GM10248 (cell line): Measurements from ENCODE around the gene IRF8.

Experiments
- CTCF ChIA-PET: fragments of 300-600 bp; sonication (Branson Sonifier 250); formaldehyde crosslinking; extraction: SDS; loops from one replicate; lab custom pipeline; 2021; ENCODE audit warnings: antibody characterized with exemption; lab: Yijun Ruan, JAX
- POLR2A ChIA-PET: fragments of 350-650 bp; sonication (Branson Sonifier 250); formaldehyde crosslinking; extraction: SDS; loops from one replicate; lab custom pipeline; 2020; ENCODE audit warnings: antibody characterized with exemption; lab: Yijun Ruan, JAX
- DNase-seq: peaks from one replicate; pipeline ENCODE4 v3.0.0; 2012; ENCODE audit errors: extremely low spot score
- TF ChIP-seq, protein P1 (sequence below): IDR thresholded peaks from 2 replicates; pipeline ENCODE4 v1.5.1; 2012; ENCODE audit warnings: mild to moderate bottlenecking, low read depth; ENCODE audit errors: extremely low read depth, missing control alignments, control extremely low read depth

Gene IRF8

DNA sequence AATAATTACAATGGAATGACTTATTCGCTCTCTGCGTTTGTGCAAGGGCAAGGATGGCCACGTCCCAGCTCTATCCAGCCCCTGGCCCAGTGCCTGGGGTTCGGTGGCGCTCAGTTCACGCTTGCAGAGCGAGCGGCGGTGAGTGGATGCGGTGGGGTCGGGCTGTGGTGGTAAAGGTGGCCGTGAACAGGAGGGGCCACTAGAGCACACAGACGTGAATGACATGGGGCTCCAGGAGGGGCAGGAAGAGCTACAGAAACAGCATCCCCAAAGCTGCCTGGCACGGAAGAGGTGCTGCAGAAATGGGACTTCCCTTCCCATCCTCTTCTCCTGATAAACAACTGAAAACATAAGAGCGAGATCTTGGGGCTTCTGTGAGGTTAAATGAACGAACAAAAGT is 28.4 kb downstream of the IRF8 start:
- CTCF ChIA-PET = interaction anchor here (1.0 to 2.8 kb wide), 5 partner anchors 8 to 106 kb away, joined by 3 to 9 read pairs (median 5); no protein-coding TSS in a partner anchor
- POLR2A ChIA-PET = interaction anchor here (0.6 kb wide), 1 partner anchor 14 kb away, joined by 3 read pairs; no protein-coding TSS in a partner anchor
- TF ChIP-seq, protein P1, sequence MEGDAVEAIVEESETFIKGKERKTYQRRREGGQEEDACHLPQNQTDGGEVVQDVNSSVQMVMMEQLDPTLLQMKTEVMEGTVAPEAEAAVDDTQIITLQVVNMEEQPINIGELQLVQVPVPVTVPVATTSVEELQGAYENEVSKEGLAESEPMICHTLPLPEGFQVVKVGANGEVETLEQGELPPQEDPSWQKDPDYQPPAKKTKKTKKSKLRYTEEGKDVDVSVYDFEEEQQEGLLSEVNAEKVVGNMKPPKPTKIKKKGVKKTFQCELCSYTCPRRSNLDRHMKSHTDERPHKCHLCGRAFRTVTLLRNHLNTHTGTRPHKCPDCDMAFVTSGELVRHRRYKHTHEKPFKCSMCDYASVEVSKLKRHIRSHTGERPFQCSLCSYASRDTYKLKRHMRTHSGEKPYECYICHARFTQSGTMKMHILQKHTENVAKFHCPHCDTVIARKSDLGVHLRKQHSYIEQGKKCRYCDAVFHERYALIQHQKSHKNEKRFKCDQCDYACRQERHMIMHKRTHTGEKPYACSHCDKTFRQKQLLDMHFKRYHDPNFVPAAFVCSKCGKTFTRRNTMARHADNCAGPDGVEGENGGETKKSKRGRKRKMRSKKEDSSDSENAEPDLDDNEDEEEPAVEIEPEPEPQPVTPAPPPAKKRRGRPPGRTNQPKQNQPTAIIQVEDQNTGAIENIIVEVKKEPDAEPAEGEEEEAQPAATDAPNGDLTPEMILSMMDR = no peak
- DNase-seq = no peak

DNA sequence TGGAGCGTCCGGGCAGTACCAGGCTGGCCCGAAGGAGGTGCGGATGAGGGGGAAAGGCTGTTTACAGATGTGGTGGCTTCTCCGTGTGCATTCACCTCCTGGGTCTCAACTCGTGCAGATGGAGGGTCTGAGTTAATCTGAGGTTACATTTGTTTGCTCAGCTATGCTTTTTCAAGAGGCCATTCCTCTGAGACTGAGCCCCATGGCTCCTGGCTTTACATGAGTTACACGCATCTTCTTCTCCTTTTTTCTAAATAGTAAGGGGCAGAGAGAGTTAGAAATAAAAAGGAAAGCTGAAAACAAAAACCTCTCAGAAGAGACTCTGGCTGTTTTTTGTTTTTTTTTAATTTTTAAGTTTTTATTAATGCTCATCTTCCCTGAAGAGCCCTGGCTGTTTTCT is 29.0 kb downstream of the IRF8 start:
- POLR2A ChIA-PET = interaction anchor here (0.6 kb wide), 1 partner anchor 15 kb away, joined by 3 read pairs; no protein-coding TSS in a partner anchor
- CTCF ChIA-PET = interaction anchor here (1.0 to 2.8 kb wide), 6 partner anchors 9 to 107 kb away, joined by 3 to 9 read pairs (median 5); no protein-coding TSS in a partner anchor
- TF ChIP-seq, protein P1 = no peak
- DNase-seq = no peak

DNA sequence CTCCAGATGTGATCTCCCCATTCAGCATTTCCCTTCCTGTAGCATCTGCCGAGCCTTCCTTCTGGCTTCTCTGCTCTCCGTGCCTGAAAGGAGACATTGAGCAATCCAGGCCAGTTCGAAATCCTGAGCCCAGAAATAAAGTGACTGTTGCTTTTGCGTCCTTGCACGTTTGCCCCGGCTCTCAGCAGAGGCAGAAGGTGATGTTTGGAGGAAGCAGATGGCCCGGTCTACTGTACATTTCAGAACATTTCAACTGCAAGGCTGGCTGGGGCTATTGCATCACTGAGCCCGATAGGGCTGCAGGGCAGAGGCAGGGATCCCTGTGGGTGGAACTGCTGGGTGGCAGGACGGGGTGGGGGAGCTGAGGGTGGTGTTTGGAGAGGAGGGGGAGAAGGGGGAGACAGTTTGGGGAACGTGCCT is 29.4 kb downstream of the IRF8 start:
- ChIA-PET POLR2A (no interaction called here), CTCF (interaction anchor here (1.4 to 3.8 kb wide), 7 partner anchors 9 to 107 kb away, joined by 3 to 18 read pairs (median 7); no protein-coding TSS in a partner anchor)
- DNase-seq = no peak
- TF ChIP-seq, protein P1 = no peak

DNA sequence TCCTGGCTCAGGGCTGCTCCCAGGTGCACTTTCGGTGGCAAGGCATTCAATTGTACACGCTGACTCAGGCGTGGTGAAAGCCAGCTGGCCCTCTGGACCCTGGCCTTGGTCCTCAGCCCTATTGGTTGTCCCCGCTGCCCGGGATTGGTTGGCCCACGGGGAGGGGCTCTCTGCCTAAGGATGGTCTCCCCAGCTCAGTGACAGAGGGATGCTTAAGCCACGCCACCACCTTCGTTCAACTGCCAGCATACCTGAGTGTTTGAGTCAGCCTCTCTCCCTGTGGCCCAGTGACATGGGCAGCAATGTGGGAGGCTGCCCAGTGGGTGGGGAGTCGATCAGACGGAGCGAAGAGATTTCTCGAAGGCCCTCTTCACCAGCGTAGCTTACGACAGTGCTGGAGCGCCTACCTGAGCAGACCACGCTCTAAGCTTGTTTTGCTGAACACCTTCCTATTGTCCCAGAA is 30.3 kb downstream of the IRF8 start:
- CTCF ChIA-PET = interaction anchor here (0.8 to 3.8 kb wide), 7 partner anchors 10 to 108 kb away, joined by 3 to 18 read pairs (median 7); no protein-coding TSS in a partner anchor
- POLR2A ChIA-PET = no interaction called here
- TF ChIP-seq, protein P1 = no peak
- DNase-seq = no peak

DNA sequence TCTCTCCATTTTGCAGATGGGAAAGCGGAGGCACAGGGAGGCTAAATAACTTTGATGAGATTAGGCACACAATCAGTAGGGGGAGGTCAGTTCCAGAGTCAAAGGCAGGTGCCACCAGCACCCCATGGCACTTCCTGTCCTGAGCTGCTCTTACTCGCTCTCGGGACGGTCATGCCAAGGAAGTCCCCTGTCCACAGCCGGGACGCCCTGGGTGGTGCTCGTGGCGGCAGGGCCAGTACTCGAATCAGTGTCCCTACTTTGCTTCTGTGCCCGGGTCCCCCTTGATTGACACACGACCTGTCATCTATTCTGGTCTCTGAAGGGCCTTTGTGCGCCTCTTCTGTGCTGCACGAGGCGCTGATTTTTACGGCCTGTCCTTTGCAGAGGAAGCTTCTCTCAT is 31.3 kb downstream of the IRF8 start:
- TF ChIP-seq, protein P1 = no peak
- no peak for DNase-seq
- POLR2A ChIA-PET = interaction anchor here (0.6 kb wide), 1 partner anchor 244 kb away, joined by 3 read pairs; no protein-coding TSS in a partner anchor
- CTCF ChIA-PET = interaction anchor here (1.6 to 3.8 kb wide), 4 partner anchors 15 to 109 kb away, joined by 6 to 18 read pairs (median 8); no protein-coding TSS in a partner anchor

DNA sequence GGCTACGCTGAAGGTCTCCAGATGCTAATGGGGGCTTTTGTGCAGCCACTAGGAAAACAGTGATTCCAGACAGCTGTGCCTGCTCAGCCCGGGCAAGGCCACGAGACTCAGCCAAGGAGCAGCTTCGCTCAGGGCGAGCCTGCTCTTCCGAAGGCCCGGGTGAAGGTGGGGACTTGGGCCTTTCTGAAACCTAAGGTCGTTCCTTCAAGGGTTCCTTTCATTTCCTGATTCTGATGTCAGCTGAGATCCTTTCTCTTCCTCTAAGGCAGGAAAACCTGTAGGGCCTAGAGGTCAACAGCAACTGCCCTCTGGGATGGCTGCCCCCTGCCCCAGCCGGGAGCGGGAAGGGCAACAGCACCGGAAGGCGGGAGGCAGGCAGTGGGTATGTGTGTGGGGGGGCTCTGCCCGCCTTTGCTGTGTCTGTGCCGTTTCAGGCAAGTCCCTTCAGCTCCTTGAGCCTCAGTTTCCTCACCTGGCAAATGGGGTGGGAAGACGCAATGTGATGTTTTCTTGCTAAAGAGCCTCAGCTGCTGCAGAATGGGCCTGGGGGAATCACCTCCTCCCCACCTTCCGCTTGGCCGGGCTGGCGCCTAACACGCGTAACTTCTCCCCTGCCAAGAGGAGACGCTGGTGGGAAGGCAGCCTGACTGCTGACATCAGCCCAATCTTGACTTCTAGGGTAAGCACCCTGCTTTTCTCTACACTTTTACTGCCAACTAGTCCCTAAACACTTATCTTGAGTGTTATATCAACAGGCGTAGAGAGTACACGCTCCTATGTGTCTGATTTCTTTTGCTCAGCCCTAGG is 32.8 kb downstream of the IRF8 start:
- CTCF ChIA-PET = interaction anchor here (1.2 to 3.8 kb wide), 5 partner anchors 15 to 110 kb away, joined by 3 to 18 read pairs (median 6); no protein-coding TSS in a partner anchor
- no peak for DNase-seq
- TF ChIP-seq, protein P1 = no peak
- POLR2A ChIA-PET = no interaction called here
